ENCODE data around the gene SLC39A10.
"Not testable (repeated sequence)": the region's sequence is repeated elsewhere in the genome, so short reads cannot be mapped to it uniquely, and the experiment has no call there.

SLC39A10 gene

GRCh38 chr2:195692531-195692930 lies 35.5 kb downstream of the SLC39A10 start:
- H3K4me3 ChIP-seq (ENCODE audit: low read length); H3K27ac ChIP-seq (ENCODE audit: low read length); H3K27me3 ChIP-seq (ENCODE audit: control insufficient read depth, insufficient read depth, low read length); H3K36me3 ChIP-seq (ENCODE audit: control insufficient read depth, insufficient read depth, low read length); DNase-seq (ENCODE audit: low read depth, low spot score); H3K4me1 ChIP-seq (ENCODE audit: control insufficient read depth, insufficient read depth, low read length); H3K9me3 ChIP-seq (ENCODE audit: control insufficient read depth, insufficient read depth, low read length): not testable (repeated sequence)
- WGBS (ENCODE audit: insufficient coverage, insufficient read length), result no CpG with 5 or more reads among the region's 3 CpGs

GRCh38 chr2:195694553-195694952 lies 37.5 kb downstream of the SLC39A10 start:
- no peaks in the 10 kb centered on the region for H3K9me3 ChIP-seq (ENCODE audit: control insufficient read depth, insufficient read depth, low read length)
- WGBS (ENCODE audit: insufficient coverage, insufficient read length), result no CpG with 5 or more reads among the region's 7 CpGs
- H3K27ac ChIP-seq (ENCODE audit: low read length), result no peak overlapping the region

GRCh38 chr2:195695002-195695631 lies 38.1 kb downstream of the SLC39A10 start:
- Histone ChIP-seq H3K36me3 (ENCODE audit: control insufficient read depth, insufficient read depth, low read length) (no peaks in the 10 kb centered on the region), H3K9me3 (ENCODE audit: control insufficient read depth, insufficient read depth, low read length) (no peaks in the 10 kb centered on the region), H3K4me1 (ENCODE audit: control insufficient read depth, insufficient read depth, low read length) (peaks cover 5% of the 10 kb centered on the region; the same call in 1 of the 2 replicates), H3K27me3 (ENCODE audit: control insufficient read depth, insufficient read depth, low read length) (no peaks in the 10 kb centered on the region), H3K4me3 (ENCODE audit: low read length) (no peak overlapping the region), H3K27ac (ENCODE audit: low read length) (no peak overlapping the region)
- no CpG with 5 or more reads among the region's 8 CpGs for WGBS (ENCODE audit: insufficient coverage, insufficient read length)
- DNase-seq (ENCODE audit: low read depth, low spot score), result no peak

More at GRCh38 chr2:195694553-195694952, 37.5 kb downstream of the SLC39A10 start:
- no peak for DNase-seq (ENCODE audit: low read depth, low spot score)
- Histone ChIP-seq H3K4me1 (ENCODE audit: control insufficient read depth, insufficient read depth, low read length) (peaks cover 5% of the 10 kb centered on the region; the same call in 1 of the 2 replicates), H3K4me3 (ENCODE audit: low read length) (no peak overlapping the region), H3K36me3 (ENCODE audit: control insufficient read depth, insufficient read depth, low read length) (no peaks in the 10 kb centered on the region), H3K27me3 (ENCODE audit: control insufficient read depth, insufficient read depth, low read length) (no peaks in the 10 kb centered on the region)

- peaks cover 5% of the 10 kb centered on the region; the same call in 1 of the 2 replicates for H3K4me1 ChIP-seq (ENCODE audit: control insufficient read depth, insufficient read depth, low read length)
- H3K27me3 ChIP-seq (ENCODE audit: control insufficient read depth, insufficient read depth, low read length), result no peaks in the 10 kb centered on the region
- H3K4me3 ChIP-seq (ENCODE audit: low read length), result no peak overlapping the region
- no peak overlapping the region for H3K27ac ChIP-seq (ENCODE audit: low read length)
- H3K36me3 ChIP-seq (ENCODE audit: control insufficient read depth, insufficient read depth, low read length), result no peaks in the 10 kb centered on the region
- no peaks in the 10 kb centered on the region for H3K9me3 ChIP-seq (ENCODE audit: control insufficient read depth, insufficient read depth, low read length)
- no peak for DNase-seq (ENCODE audit: low read depth, low spot score)
- WGBS (ENCODE audit: insufficient coverage, insufficient read length), result no CpG with 5 or more reads among the region's 1 CpG
Measured at GRCh38 chr2:195696012-195696411, 39.0 kb downstream of the SLC39A10 start.

GRCh38 chr2:195697681-195698220 lies 40.7 kb downstream of the SLC39A10 start:
- H3K27me3 ChIP-seq (ENCODE audit: control insufficient read depth, insufficient read depth, low read length), result no peaks in the 10 kb centered on the region
- H3K4me1 ChIP-seq (ENCODE audit: control insufficient read depth, insufficient read depth, low read length), result peaks cover 5% of the 10 kb centered on the region; the same call in 1 of the 2 replicates
- no peak overlapping the region for H3K27ac ChIP-seq (ENCODE audit: low read length)
- H3K36me3 ChIP-seq (ENCODE audit: control insufficient read depth, insufficient read depth, low read length), result no peaks in the 10 kb centered on the region
- WGBS (ENCODE audit: insufficient coverage, insufficient read length), result no CpG with 5 or more reads among the region's 3 CpGs
- no peaks in the 10 kb centered on the region for H3K9me3 ChIP-seq (ENCODE audit: control insufficient read depth, insufficient read depth, low read length)
- DNase-seq (ENCODE audit: low read depth, low spot score), result no peak
- no peak overlapping the region for H3K4me3 ChIP-seq (ENCODE audit: low read length)

- no peaks in the 10 kb centered on the region for H3K9me3 ChIP-seq (ENCODE audit: control insufficient read depth, insufficient read depth, low read length)
- 0 out of 2 replicates have a peak, but pooled peaks cover under 1% of the 10 kb centered on the region for H3K4me1 ChIP-seq (ENCODE audit: control insufficient read depth, insufficient read depth, low read length)
- H3K36me3 ChIP-seq (ENCODE audit: control insufficient read depth, insufficient read depth, low read length), result no peaks in the 10 kb centered on the region
- no peaks in the 10 kb centered on the region for H3K27me3 ChIP-seq (ENCODE audit: control insufficient read depth, insufficient read depth, low read length)
- WGBS (ENCODE audit: insufficient coverage, insufficient read length), result no CpG with 5 or more reads among the region's 3 CpGs
- no peak overlapping the region for H3K27ac ChIP-seq (ENCODE audit: low read length)
- H3K4me3 ChIP-seq (ENCODE audit: low read length), result no peak overlapping the region
- DNase-seq (ENCODE audit: low read depth, low spot score), result no peak
Measured at GRCh38 chr2:195700480-195700879, 43.5 kb downstream of the SLC39A10 start.

GRCh38 chr2:195706161-195706900 lies 49.3 kb downstream of the SLC39A10 start:
- H3K4me3 ChIP-seq (ENCODE audit: low read length), result no peak overlapping the region
- no peaks in the 10 kb centered on the region for H3K9me3 ChIP-seq (ENCODE audit: control insufficient read depth, insufficient read depth, low read length)
- no CpG with 5 or more reads among the region's 5 CpGs for WGBS (ENCODE audit: insufficient coverage, insufficient read length)
- DNase-seq (ENCODE audit: low read depth, low spot score), result no peak
- H3K4me1 ChIP-seq (ENCODE audit: control insufficient read depth, insufficient read depth, low read length), result no peaks in the 10 kb centered on the region
- no peaks in the 10 kb centered on the region for H3K36me3 ChIP-seq (ENCODE audit: control insufficient read depth, insufficient read depth, low read length)
- no peak overlapping the region for H3K27ac ChIP-seq (ENCODE audit: low read length)
- no peaks in the 10 kb centered on the region for H3K27me3 ChIP-seq (ENCODE audit: control insufficient read depth, insufficient read depth, low read length)

- no peak overlapping the region for H3K4me3 ChIP-seq (ENCODE audit: low read length)
- DNase-seq (ENCODE audit: low read depth, low spot score), result no peak
- H3K27ac ChIP-seq (ENCODE audit: low read length), result no peak overlapping the region
- H3K36me3 ChIP-seq (ENCODE audit: control insufficient read depth, insufficient read depth, low read length), result no peaks in the 10 kb centered on the region
- no peaks in the 10 kb centered on the region for H3K27me3 ChIP-seq (ENCODE audit: control insufficient read depth, insufficient read depth, low read length)
- no peaks in the 10 kb centered on the region for H3K4me1 ChIP-seq (ENCODE audit: control insufficient read depth, insufficient read depth, low read length)
- no CpG with 5 or more reads among the region's 2 CpGs for WGBS (ENCODE audit: insufficient coverage, insufficient read length)
- no peaks in the 10 kb centered on the region for H3K9me3 ChIP-seq (ENCODE audit: control insufficient read depth, insufficient read depth, low read length)
Measured at GRCh38 chr2:195709901-195710806, 53.1 kb downstream of the SLC39A10 start.

- DNase-seq (ENCODE audit: low read depth, low spot score), result no peak
- Histone ChIP-seq H3K4me1 (ENCODE audit: control insufficient read depth, insufficient read depth, low read length) (no peaks in the 10 kb centered on the region), H3K36me3 (ENCODE audit: control insufficient read depth, insufficient read depth, low read length) (no peaks in the 10 kb centered on the region), H3K27ac (ENCODE audit: low read length) (no peak overlapping the region), H3K4me3 (ENCODE audit: low read length) (no peak overlapping the region), H3K27me3 (ENCODE audit: control insufficient read depth, insufficient read depth, low read length) (no peaks in the 10 kb centered on the region), H3K9me3 (ENCODE audit: control insufficient read depth, insufficient read depth, low read length) (no peaks in the 10 kb centered on the region)
Measured at GRCh38 chr2:195711478-195711877, 54.5 kb downstream of the SLC39A10 start.

- DNase-seq (ENCODE audit: low read depth, low spot score), result no peak
- no peaks in the 10 kb centered on the region for H3K4me1 ChIP-seq (ENCODE audit: control insufficient read depth, insufficient read depth, low read length)
- 0 out of 2 replicates have a peak, but pooled peaks cover 2% of the 10 kb centered on the region for H3K36me3 ChIP-seq (ENCODE audit: control insufficient read depth, insufficient read depth, low read length)
- H3K27ac ChIP-seq (ENCODE audit: low read length), result no peak overlapping the region
- H3K4me3 ChIP-seq (ENCODE audit: low read length), result no peak overlapping the region
- WGBS (ENCODE audit: insufficient coverage, insufficient read length), result no CpG with 5 or more reads among the region's 4 CpGs
- no peaks in the 10 kb centered on the region for H3K9me3 ChIP-seq (ENCODE audit: control insufficient read depth, insufficient read depth, low read length)
- no peaks in the 10 kb centered on the region for H3K27me3 ChIP-seq (ENCODE audit: control insufficient read depth, insufficient read depth, low read length)
Measured at GRCh38 chr2:195716466-195716865, 59.4 kb downstream of the SLC39A10 start.
